ENCODE measurements around the gene SCAPER.
"Not testable (repeated sequence)": the region's sequence is repeated elsewhere in the genome, so short reads cannot be mapped to it uniquely, and the experiment has no call there.

The SCAPER gene

DNA sequence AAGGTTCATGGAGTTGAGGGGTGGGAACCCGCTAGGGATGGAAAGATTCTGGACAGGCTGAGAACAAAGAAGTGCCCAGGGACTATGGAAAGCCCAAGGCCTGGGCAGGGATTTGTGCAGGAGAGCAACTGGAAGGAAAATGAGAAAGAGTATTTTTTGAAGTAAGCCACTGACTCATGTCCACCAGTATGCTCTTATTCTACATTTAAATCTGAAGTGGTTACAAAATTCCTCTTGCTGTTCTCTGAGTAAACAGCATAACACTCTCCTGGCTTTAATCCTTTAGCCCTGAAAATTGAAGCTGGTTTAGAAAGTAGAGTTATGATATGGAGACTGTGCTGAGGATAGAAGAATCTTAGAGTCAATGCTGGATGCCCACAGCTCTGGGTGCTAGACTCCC lies 403.4 kb downstream of the SCAPER start:
- no peak for DNase-seq (ENCODE audit: low read depth, low spot score)

- no peak for DNase-seq (ENCODE audit: low read depth, low spot score)
Observed at GRCh38 chr15:76501011-76501410, 404.1 kb downstream of the SCAPER start.

DNA sequence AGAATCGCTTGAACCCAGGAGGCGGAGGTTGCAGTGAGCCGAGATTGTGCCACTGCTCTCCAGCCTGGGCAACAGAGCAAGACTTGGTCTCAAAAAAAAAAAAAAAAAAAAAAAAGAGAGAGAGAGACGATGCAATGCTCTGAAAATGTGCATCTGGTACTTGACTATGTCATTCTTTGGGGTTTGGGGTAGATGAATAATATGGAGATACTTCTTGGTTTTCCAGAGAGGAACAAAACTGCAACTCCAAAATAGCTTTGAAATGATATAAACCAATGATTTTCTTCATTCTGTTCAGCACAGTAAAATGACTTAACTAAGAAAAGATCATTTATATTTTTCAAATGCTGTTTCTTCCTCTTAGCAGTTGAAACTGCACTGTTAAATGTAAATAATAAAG lies 409.7 kb downstream of the SCAPER start:
- no peak for DNase-seq (ENCODE audit: low read depth, low spot score)

GRCh38 chr15:76492538-76492937 lies 412.6 kb downstream of the SCAPER start:
- DNase-seq (ENCODE audit: low read depth, low spot score): no peak

DNA sequence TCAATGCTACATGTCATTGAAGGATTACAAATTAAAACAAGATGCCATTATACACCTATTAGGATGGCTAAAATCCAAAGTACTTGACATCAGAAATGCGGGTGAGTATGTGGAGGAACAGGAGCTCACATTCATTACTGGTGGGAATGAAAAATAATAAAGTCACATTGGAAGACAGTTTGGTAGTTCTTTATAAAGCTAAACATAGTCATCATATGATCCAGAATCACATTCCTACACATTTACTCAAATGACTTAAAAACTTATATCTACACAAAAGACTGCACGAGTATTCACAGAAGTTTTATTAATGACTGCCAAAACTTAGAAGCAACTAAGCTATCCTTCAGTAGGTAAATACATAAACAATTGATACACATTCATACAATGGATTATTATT lies 421.4 kb downstream of the SCAPER start:
- no peak for DNase-seq (ENCODE audit: low read depth, low spot score)

GRCh38 chr15:76483018-76483417 lies 422.1 kb downstream of the SCAPER start:
- no peak for DNase-seq (ENCODE audit: low read depth, low spot score)

DNA sequence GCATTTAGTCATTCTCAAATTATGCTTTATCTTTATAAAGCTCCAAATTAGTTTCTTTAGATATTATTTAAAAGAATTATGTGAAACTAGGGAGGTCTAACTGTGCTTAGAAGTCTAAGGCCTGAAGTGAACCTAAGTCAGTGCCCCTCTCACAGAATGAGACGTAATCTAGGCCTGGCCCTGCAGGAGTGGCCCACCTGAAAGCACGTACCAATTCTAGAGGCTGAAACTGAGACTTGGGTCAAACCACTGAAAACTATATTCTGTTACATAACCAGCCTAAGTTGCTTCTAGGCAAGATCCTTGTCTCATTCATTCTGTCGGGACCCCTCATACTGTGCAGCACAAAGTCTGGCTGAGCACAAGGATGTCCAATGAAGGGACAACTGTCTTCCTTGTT lies 424.9 kb downstream of the SCAPER start:
- DNase-seq (ENCODE audit: low read depth, low spot score): no peak

- no peak for DNase-seq (ENCODE audit: low read depth, low spot score)
Observed at GRCh38 chr15:76470691-76471090, 434.4 kb downstream of the SCAPER start.

- DNase-seq (ENCODE audit: low read depth, low spot score): no peak
Observed at GRCh38 chr15:76468722-76469121, 436.4 kb downstream of the SCAPER start.

- no peak for DNase-seq (ENCODE audit: low read depth, low spot score)
Observed at GRCh38 chr15:76467136-76467535, 438.0 kb downstream of the SCAPER start.

DNA sequence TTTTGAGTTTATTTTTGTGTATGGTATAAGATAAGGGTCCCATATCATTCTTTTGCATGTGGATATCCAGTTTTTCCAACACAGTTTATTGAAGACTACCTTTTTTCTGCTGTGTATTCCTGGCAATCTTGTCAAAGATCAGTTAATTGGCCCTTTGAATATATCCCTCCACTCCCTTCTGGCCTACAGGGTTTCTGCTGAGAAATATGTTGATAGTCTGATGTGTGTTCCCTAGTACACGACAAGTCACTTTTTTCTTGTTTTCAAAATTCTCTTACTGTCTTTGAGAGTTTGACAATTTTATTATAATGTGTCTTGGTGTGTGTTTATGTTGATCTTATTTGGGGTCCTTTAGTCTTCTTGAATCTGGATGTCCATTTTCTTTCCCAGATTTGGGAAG lies 439.4 kb downstream of the SCAPER start:
- no peak for DNase-seq (ENCODE audit: low read depth, low spot score)

DNA sequence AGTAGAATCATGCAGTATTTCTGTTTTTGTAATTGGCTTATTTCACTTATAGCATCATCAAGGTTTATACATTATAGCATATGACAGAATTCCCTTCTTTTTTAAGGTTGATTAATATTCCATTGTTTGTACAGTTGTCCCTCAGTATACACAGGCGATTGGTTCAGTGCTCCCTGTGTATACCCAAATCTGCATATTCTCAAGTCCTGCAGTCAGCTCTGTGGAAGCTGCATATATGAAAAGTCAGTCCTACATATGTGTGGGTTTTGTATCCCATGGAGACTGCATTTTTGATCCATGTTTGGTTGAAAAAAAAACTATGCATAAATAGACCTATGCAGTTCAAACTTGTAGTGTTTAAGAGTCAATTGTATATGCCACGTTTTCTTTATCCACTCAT lies 440.9 kb downstream of the SCAPER start:
- no peak for DNase-seq (ENCODE audit: low read depth, low spot score)

GRCh38 chr15:76460871-76461270 lies 444.3 kb downstream of the SCAPER start:
- no peak for DNase-seq (ENCODE audit: low read depth, low spot score)

GRCh38 chr15:76460347-76460746 lies 444.8 kb downstream of the SCAPER start:
- DNase-seq (ENCODE audit: low read depth, low spot score): no peak

DNA sequence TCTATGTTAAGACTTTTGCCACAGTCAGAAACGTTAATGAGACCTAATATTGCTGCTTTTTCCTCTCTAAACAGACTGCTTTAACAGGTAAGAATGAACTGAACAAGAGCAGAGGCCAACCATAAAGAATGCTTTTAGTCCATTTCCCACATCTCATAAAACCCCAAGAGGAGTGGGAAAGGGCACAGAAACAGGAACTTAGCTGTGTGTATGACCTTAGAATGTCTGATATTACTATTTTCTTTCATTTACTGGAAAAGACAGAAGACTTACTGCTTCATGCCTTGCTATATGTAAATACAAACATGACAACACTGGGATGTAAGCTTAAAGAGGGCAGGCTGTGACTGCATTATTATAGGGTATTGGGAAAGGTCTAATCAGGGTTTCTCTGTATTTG lies 453.6 kb downstream of the SCAPER start:
- no peak for DNase-seq (ENCODE audit: low read depth, low spot score)

DNA sequence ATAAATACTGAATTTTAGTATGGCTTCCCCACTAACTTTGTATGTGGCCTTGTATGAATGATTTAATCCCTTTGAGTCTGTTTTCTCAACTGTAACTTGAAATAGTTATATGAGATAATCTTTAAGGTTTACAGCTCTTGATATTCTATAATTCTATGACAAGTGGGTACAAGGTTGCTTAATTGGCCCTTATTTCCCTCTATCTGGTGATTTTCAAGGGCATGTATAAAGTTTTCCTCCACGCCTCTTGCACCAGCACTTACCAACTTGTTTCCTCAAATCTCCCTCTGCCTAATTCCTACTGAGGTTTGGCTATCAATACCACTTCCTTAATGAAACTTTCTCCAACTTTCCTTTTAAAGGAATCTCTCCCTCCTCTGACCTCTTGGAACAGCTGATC lies 455.7 kb downstream of the SCAPER start:
- no peak for DNase-seq (ENCODE audit: low read depth, low spot score)

DNA sequence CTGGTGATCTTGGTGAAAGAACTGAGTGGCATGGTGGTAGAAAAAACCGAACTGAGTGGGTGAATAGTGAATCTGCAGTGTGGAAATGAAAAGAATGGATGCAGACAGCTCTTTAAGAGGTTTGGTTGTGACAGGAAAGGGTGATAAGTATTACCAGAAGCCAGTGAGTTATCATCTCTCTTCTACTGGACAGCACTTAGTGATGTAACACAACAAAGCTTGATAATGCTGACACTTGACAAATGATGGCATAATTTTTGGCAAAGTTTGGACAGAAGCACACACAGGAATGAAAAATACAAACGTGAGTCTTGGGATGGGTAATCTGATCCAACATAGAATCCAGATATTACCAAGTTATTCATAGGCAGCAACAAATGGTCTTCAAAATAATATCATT lies 456.4 kb downstream of the SCAPER start:
- DNase-seq (ENCODE audit: low read depth, low spot score): no peak

DNA sequence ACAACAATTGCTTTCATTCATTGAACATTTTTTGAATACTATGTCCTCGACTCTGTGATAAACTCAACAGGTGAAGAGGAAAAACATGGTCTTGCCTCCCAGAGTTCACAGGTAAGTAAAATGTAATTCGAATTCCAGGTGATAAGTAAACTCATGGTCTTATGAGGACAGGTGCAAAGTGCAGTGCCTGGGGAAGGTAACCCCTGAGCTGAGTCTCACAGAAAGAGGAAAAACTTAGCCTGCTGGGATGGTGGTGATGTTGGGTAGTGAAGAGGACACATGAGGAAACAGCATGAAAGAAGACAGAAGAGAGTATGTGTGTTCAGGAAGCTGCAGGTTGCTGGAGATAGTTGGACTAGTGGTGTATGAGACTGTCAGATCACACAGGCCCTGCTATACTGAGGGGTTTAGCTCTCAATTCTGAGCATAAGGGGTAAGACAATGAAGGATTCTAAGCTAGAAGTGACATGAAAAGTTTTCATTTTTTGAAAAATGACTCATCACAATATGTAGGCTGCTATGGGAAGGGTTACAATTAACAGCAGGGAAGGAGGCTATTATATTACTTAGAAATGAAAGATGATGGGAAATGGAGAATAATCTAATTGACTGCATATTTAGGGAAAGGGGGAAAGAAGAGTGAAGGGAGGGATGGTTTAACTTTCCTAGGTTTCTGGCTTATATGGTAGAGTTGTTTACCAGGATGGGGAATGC lies 457.3 kb downstream of the SCAPER start:
- no peak for DNase-seq (ENCODE audit: low read depth, low spot score)

- DNase-seq (ENCODE audit: low read depth, low spot score): no peak
Observed at GRCh38 chr15:76440441-76440840, 464.7 kb downstream of the SCAPER start.

GRCh38 chr15:76439542-76439941 lies 465.6 kb downstream of the SCAPER start:
- peak; percentile 87 for DNase-seq (ENCODE audit: low read depth, low spot score)

DNA sequence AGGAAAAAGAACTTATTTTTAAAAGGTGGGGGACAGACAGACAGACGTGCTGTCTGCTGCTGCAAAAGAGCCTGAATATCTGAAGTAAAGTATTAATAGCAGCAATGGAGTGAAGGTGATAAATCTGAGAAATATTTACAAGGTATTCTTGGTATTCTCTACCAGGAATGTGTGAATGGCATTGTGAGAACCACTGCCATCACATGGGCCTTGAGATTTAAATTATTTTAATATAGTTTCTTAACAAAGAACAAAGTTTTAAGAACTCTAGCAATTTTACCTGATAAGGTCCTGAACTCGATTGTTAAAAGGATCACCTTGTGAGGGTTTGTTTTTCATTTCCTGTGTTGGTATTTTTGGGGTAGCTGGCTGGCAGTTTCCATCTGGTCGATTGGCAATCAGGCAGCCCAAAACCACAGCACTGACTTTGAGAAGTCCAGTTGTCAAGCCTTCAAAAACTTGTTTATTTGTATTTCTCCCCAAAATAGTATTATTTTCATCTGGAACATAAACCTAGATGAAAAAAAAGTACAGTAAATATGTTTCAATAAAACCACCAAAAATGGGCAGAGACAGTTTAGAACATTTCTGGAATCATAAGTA lies 471.2 kb downstream of the SCAPER start:
- DNase-seq (ENCODE audit: low read depth, low spot score): no peak

DNA sequence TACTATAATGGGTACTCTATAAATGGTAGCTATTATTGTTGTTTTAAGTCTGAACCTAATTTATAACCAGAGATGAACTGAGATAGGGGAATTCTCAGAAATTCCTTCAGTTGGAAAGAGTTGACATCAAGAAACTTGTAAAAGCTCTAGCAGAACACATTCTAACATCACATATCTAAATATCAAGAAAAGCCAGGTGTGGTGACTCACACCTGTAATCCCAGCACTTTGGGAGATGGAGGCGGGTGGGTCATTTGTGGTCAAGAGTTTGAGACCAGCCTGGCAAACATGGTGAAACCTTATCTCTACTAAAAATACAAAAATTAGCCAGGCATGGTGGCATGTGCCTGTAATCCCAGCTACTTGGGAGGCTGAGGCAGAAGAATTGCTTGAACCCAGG lies 472.1 kb downstream of the SCAPER start:
- not testable (repeated sequence) for DNase-seq (ENCODE audit: low read depth, low spot score)

DNA sequence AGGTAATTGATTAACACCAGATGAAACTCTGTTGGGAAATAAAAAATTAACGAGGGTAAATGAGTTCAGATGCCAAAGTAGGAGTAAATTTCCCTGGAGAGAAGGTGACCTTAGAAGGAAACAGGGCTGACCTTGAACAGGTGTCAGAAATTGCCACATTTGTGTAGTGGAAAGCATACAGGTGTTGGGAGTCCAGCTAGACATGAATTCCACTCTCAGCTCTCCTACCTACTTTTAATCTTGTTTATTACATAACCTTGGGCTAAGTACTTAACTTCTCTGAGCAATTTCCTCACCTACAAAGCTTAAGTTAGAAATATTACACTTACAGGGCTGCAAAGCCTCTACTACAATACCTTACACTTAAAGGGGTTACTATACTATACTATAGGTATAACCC lies 472.5 kb downstream of the SCAPER start:
- no peak for DNase-seq (ENCODE audit: low read depth, low spot score)

DNA sequence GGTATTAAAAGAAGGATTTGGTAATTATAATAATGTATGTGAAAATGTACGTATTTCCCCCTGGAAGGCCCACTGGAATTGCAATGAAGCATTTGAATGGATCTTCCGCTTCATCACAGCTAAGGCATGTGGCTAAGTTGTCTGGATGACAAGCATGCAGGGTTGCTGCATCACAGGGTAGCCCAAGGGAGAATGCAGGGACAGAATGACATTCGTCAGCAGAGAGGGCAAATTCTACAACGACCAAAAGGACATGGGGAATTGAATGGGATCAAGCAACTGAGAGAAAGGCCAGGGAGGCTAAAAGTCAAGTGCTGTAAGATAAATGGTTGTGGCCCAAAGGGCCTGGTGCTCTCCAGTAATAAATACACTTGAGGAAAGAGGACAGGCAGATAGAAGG lies 473.2 kb downstream of the SCAPER start:
- peak; percentile 17 for DNase-seq (ENCODE audit: low read depth, low spot score)

Measured in iPS DF 19.7 (cell line).